Inflammatory macrophage (primary cell): Measurements from ENCODE around the gene CTNND2.

Experiments
- DNase-seq, 2 donors: peaks; one replicate each; pipeline ENCODE4 v3.0.0-alpha.2; 2020 to 2022

Gene CTNND2

GRCh38 chr5:11511878-11512277 is 392.4 kb downstream of the CTNND2 start:
- no peak for DNase-seq

- DNase-seq, result no peak
Observed at GRCh38 chr5:11510889-11511288, 393.4 kb downstream of the CTNND2 start.

- no peak for DNase-seq
Observed at GRCh38 chr5:11509793-11510192, 394.5 kb downstream of the CTNND2 start.

GRCh38 chr5:11507156-11507910 is 396.9 kb downstream of the CTNND2 start:
- DNase-seq, result no peak

GRCh38 chr5:11504886-11505193 is 399.4 kb downstream of the CTNND2 start:
- no peak for DNase-seq

GRCh38 chr5:11504065-11504885 is 400.0 kb downstream of the CTNND2 start:
- DNase-seq, result no peak

GRCh38 chr5:11502783-11503182 is 401.5 kb downstream of the CTNND2 start:
- no peak for DNase-seq

- no peak for DNase-seq
Observed at GRCh38 chr5:11497651-11498050, 406.6 kb downstream of the CTNND2 start.

- no peak for DNase-seq
Observed at GRCh38 chr5:11496137-11496719, 408.0 kb downstream of the CTNND2 start.

GRCh38 chr5:11494340-11494739 is 409.9 kb downstream of the CTNND2 start:
- peak in 1 of 2 donors; percentile 13 for DNase-seq

GRCh38 chr5:11491404-11492075 is 412.7 kb downstream of the CTNND2 start:
- DNase-seq, result no peak

GRCh38 chr5:11483630-11484029 is 420.6 kb downstream of the CTNND2 start:
- no peak for DNase-seq

- DNase-seq, result no peak
Observed at GRCh38 chr5:11482011-11482410, 422.2 kb downstream of the CTNND2 start.

- DNase-seq, result no peak
Observed at GRCh38 chr5:11477786-11478185, 426.5 kb downstream of the CTNND2 start.

- no peak for DNase-seq
Observed at GRCh38 chr5:11476866-11477265, 427.4 kb downstream of the CTNND2 start.

- DNase-seq, result no peak
Observed at GRCh38 chr5:11468334-11469039, 435.8 kb downstream of the CTNND2 start.

- DNase-seq, result no peak
Observed at GRCh38 chr5:11467588-11467987, 436.7 kb downstream of the CTNND2 start.

GRCh38 chr5:11459716-11460115 is 444.5 kb downstream of the CTNND2 start:
- DNase-seq, result no peak

GRCh38 chr5:11455505-11455904 is 448.7 kb downstream of the CTNND2 start:
- DNase-seq, result no peak

GRCh38 chr5:11452852-11453251 is 451.4 kb downstream of the CTNND2 start:
- DNase-seq, result no peak

GRCh38 chr5:11449966-11450365 is 454.3 kb downstream of the CTNND2 start:
- DNase-seq, result no peak

GRCh38 chr5:11449217-11449616 is 455.0 kb downstream of the CTNND2 start:
- DNase-seq, result no peak

GRCh38 chr5:11443831-11444230 is 460.4 kb downstream of the CTNND2 start:
- no peak for DNase-seq
